Measurements from ENCODE around the gene AP3M1.
"Not testable (repeated sequence)": the region's sequence is repeated elsewhere in the genome, so short reads cannot be mapped to it uniquely, and the experiment has no call there.

Gene AP3M1

GRCh38 chr10:74160013-74160412, 9.4 kb upstream of the AP3M1 start:
- DNase-seq: no peak

DNA sequence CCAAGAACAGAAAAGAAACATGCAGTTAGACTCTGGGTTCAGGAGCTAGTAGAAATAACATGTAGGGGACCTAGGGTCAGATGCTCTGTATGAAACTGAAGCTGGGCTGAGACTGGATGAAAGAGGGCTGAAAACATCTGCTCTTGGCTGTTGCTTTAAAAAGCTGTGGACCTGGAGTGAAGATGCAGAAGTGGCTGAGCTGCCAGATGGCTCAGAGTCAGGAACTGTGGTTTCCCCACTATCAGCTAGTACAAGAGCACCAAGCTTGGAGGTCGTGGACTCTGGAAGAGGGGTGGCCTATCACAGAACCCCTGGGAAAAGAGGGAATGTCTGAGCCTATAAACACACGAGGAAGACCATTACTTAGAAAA, 6.3 kb upstream of the AP3M1 start:
- DNase-seq: no peak

DNA sequence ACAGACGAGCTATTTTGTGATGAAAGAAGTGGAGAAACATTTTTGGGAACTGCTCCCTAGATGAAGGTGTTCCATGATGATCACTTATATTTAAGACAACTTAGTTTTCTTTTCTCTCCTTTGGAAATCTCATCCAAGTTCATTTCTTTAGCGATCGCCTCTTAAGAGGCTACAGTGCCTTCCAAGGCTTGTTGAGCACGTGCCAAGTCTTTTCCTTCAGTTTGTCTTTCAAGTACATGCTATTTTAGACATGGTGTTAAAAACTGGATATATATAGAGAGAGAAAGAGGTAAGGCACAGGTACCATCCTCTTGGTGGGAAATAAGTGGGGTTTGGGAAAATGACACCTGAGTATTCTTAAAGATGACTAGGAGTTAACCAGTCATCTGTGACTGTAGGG, 3.0 kb upstream of the AP3M1 start:
- DNase-seq: no peak

DNA sequence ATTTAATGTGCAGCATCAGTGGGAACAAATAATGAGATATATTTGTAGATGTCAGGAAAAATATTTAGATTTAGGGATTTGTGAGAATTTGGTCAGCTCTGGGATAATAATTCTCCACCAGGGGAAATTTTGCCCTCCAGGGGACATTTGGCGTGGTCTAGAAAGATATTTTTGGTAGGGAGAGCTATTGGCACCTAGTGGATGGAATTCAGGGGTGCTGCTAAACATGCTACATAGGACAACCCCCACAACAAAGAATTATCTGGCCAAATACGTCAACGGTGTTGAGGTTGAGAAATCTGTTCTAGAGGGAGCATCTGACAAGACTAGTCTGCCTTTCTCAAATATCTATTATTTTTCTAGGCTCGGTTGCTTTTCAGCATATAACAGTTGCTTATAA, 2.5 kb upstream of the AP3M1 start:
- no peak for DNase-seq

- no peak for DNase-seq
These were observed 1.5 kb upstream of the AP3M1 start for GRCh38 chr10:74151879-74152722.

GRCh38 chr10:74150990-74151878, 606 bp upstream of the AP3M1 start, which contains the start of gene ADK:
Gene ADK, plus strand, starts transcription at chr10:74151221. Its CDS starts 58 bp downstream, at chr10:74151279.
- DNase-seq: peak; percentile 100

GRCh38 chr10:74146980-74147379, 3.6 kb downstream of the AP3M1 start:
- not testable (repeated sequence) for DNase-seq

- no peak for DNase-seq
These were observed 5.5 kb downstream of the AP3M1 start for GRCh38 chr10:74145133-74145532.

- DNase-seq: no peak
These were observed 10.1 kb downstream of the AP3M1 start for GRCh38 chr10:74140553-74140952.

- no peak for DNase-seq
These were observed 10.6 kb downstream of the AP3M1 start for GRCh38 chr10:74139981-74140380.

GRCh38 chr10:74138596-74138995, 12.0 kb downstream of the AP3M1 start:
- not testable (repeated sequence) for DNase-seq

DNA sequence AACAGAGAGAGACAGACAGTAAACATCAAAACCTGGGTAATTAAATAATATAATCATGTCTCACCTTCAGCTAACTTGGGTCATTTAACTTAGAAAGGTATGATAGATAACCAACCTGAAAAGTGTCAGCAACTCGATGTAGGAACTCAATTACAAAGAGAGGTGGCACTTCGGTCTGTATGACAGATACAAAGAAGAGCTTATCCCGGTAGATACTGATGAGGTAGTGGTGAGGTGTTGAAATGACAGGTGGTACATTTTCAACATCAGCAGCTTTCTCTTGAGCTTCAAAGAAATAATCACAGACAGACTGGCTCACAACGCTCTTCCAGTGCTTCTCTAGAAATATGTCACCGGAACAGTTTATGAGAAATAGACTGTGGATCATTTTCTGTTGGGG, 12.6 kb downstream of the AP3M1 start:
- DNase-seq: no peak

GRCh38 chr10:74135452-74135851, 15.2 kb downstream of the AP3M1 start:
- no peak for DNase-seq

DNA sequence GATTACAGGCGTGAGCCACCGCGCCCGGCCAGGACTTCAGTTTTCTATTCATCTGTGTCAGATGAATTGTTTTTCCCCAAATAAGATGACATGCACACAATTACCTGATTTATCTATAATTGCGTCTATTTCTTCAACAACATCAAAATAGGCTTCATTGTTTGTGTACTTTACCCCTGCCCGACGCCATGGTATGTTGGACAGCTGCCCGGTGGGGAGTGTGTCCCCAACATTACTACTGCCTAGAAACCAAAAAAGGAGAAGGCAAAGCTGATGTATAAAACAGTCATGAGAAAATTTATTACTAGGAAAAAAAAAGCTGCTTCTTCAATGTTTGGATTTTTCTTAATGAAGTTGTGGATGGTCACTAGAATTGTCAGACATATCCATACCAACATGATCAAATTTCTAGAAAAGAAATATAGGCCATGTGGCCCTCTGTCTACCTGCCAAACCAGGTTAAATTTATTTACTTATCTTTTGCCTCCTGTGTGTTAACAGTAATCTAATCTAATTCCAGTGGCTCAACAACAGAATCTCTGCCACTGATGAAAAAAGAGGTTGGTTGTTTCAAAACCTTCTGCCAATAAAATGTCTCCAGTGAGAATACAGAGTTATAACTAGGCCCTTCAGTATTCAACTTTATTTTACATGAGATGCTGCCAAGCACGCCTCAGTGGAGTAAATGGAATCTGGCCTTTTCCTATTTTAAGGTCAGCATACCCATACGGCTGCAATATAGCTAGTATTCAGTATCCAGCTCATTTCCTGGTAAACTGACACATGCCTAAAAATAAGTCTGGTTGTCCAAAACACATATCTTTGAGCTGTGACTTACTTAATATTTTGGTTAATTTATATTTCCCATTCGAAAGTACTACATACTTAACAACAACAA, 16.5 kb downstream of the AP3M1 start:
- no peak for DNase-seq

DNA sequence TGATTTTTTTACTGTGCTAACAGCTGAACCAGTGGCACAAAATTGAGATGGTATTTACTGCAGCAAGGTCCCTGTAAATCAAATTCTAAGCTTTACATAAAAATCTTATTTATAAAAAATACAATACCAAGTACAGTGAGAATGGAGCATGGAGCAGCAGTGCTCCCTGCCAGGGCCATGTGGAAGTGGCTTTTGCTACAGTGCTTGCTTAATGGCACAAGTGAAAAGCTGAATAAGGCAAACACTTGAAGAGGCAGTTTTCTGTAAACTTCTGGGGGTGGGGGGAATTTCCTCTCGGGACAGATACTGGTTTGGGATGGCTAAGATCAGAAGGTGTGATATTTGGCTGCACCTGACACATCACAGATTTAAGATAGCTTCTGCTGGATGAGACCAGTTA, 27.5 kb downstream of the AP3M1 start:
- no peak for DNase-seq

- no peak for DNase-seq
These were observed 28.6 kb downstream of the AP3M1 start for GRCh38 chr10:74122060-74122459.

- no peak for DNase-seq
These were observed 29.3 kb downstream of the AP3M1 start for GRCh38 chr10:74121368-74121767.

DNA sequence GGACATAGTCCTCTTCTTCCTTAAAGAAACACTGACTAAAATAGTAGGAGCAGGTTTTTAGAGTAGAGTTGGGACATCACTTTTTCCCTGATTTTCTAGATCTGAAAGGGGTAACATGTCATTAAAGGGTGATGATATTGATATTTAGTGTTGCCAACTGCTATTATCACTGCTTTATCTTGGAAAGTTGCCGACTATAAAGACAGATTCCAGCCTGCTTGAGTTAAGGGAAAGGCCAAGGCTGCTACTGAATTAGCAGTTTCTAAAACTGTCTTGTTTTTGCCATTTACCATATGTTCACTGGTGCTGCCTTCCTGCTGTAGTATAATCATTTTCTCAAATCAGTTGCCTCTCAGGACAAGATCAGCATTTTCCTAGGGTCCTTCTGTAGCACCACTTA, 29.7 kb downstream of the AP3M1 start:
- no peak for DNase-seq

- no peak for DNase-seq
These were observed 31.8 kb downstream of the AP3M1 start for GRCh38 chr10:74118804-74119203.

DNA sequence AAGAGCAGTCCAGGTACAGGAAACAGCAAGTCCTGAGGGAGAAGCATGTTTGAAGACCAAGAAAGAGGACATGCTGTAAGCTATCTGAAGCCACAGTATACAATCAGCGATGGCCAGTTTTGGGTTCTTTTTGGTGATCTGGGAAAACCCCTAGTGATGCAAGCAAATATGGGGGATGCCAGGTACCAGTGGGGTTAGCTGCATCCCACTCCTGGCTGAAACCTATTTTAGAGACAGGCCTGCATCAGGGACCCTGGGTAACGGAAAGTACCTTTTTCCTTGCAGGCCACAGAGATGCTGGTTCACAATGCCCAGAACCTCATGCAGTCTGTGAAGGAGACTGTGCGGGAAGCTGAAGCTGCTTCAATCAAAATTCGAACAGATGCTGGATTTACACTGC, 32.9 kb downstream of the AP3M1 start:
- DNase-seq: no peak

DNA sequence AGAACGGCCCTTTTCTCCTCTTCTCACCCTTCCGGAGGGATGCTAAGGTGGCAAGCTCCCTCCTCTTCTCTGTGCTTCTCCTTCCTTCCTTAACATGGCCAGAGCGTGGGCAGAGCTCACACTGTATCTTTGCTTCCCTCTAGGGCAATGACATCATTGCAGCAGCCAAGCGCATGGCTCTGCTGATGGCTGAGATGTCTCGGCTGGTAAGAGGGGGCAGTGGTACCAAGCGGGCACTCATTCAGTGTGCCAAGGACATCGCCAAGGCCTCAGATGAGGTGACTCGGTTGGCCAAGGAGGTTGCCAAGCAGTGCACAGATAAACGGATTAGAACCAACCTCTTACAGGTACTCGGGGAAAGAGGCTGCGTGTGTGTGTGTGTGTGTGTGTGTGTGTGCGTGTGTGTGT, 36.6 kb downstream of the AP3M1 start:
- DNase-seq: no peak

GRCh38 chr10:74113546-74113945, 37.1 kb downstream of the AP3M1 start:
- DNase-seq: no peak

DNA sequence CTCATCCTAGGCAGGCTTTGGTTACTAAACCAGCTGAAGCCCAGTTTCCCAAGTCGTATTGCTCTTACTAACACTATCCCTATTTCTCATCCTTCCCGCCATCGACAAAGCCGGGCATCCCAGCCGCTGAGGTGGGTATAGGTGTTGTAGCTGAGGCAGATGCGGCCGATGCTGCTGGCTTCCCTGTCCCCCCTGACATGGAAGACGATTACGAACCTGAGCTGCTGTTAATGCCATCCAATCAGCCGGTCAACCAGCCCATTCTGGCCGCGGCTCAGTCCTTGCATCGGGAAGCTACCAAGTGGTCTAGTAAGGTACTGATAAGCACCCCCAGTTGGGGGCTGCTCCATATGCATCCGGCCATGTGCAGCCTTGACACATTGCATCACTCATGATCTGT, 38.8 kb downstream of the AP3M1 start:
- DNase-seq: no peak
